Adipocyte (in vitro differentiated cells): ENCODE measurements around the gene FGB.

Experiments used
- DNase-seq: peaks from one replicate; pipeline ENCODE4 v3.0.0-alpha.2; 2015; ENCODE audit warnings: low read depth
- H3K27me3 ChIP-seq: replicated peaks from 2 replicates; pipeline ENCODE4 v1.7.0; 2013; ENCODE audit warnings: mild to moderate bottlenecking, low read length, moderate library complexity; ENCODE audit not compliant: control insufficient read depth, insufficient read depth
- H3K36me3 ChIP-seq: 2 replicates; pipeline ENCODE4 v1.7.0; 2013; ENCODE audit warnings: low read length, mild to moderate bottlenecking, moderate library complexity; ENCODE audit not compliant: control insufficient read depth, insufficient read depth, severe bottlenecking
- H3K4me1 ChIP-seq: 2 replicates; pipeline ENCODE4 v1.7.0; 2013; ENCODE audit warnings: mild to moderate bottlenecking, low read length, moderate library complexity; ENCODE audit not compliant: control insufficient read depth, insufficient read depth
- H3K4me3 ChIP-seq: 2 replicates; pipeline ENCODE4 v1.7.0; 2013; ENCODE audit warnings: mild to moderate bottlenecking, low read length, moderate library complexity
- H3K9ac ChIP-seq: 2 replicates; pipeline ENCODE4 v1.7.0; 2013; ENCODE audit warnings: mild to moderate bottlenecking, low read length, moderate library complexity
- H3K9me3 ChIP-seq: 2 replicates; pipeline ENCODE4 v1.7.0; 2013; ENCODE audit warnings: mild to moderate bottlenecking, low read length, moderate library complexity; ENCODE audit not compliant: control insufficient read depth

The FGB gene

GRCh38 chr4:154569028-154569427, 6.2 kb downstream of the FGB start:
- no peaks in the 10 kb centered on the region for H3K9me3 ChIP-seq
- H3K27me3 ChIP-seq = no peaks in the 10 kb centered on the region
- peak; percentile 44 for DNase-seq
- H3K9ac ChIP-seq = no peak overlapping the region
- no peaks in the 10 kb centered on the region for H3K36me3 ChIP-seq
- H3K4me1 ChIP-seq = no peaks in the 10 kb centered on the region
- no peak overlapping the region for H3K4me3 ChIP-seq

- H3K36me3 ChIP-seq = no peaks in the 10 kb centered on the region
- H3K27me3 ChIP-seq = no peaks in the 10 kb centered on the region
- no peak for DNase-seq
- no peaks in the 10 kb centered on the region for H3K4me1 ChIP-seq
- no peak overlapping the region for H3K9ac ChIP-seq
- no peak overlapping the region for H3K4me3 ChIP-seq
- no peaks in the 10 kb centered on the region for H3K9me3 ChIP-seq
Measured at GRCh38 chr4:154569584-154569983, 6.8 kb downstream of the FGB start.

GRCh38 chr4:154573190-154573870, 10.5 kb downstream of the FGB start:
- Histone ChIP-seq H3K4me3 (no peak overlapping the region), H3K36me3 (no peaks in the 10 kb centered on the region), H3K27me3 (no peaks in the 10 kb centered on the region), H3K9me3 (no peaks in the 10 kb centered on the region), H3K4me1 (no peaks in the 10 kb centered on the region), H3K9ac (no peak overlapping the region)
- no peak for DNase-seq

GRCh38 chr4:154574311-154574710, 11.5 kb downstream of the FGB start:
- no peaks in the 10 kb centered on the region for H3K9me3 ChIP-seq
- H3K4me1 ChIP-seq = no peaks in the 10 kb centered on the region
- no peak for DNase-seq
- no peaks in the 10 kb centered on the region for H3K36me3 ChIP-seq
- H3K27me3 ChIP-seq = no peaks in the 10 kb centered on the region
- H3K4me3 ChIP-seq = no peak overlapping the region
- H3K9ac ChIP-seq = no peak overlapping the region

- Histone ChIP-seq H3K9me3 (no peaks in the 10 kb centered on the region), H3K4me3 (no peak overlapping the region), H3K9ac (no peak overlapping the region), H3K36me3 (no peaks in the 10 kb centered on the region), H3K27me3 (no peaks in the 10 kb centered on the region), H3K4me1 (no peaks in the 10 kb centered on the region)
- peak; percentile 35 for DNase-seq
Measured at GRCh38 chr4:154577324-154577723, 14.5 kb downstream of the FGB start.

- H3K4me1 ChIP-seq = no peaks in the 10 kb centered on the region
- H3K9ac ChIP-seq = no peak overlapping the region
- H3K36me3 ChIP-seq = no peaks in the 10 kb centered on the region
- no peaks in the 10 kb centered on the region for H3K9me3 ChIP-seq
- H3K27me3 ChIP-seq = peaks cover under 1% of the 10 kb centered on the region
- no peak overlapping the region for H3K4me3 ChIP-seq
- DNase-seq = no peak
Measured at GRCh38 chr4:154578919-154579318, 16.1 kb downstream of the FGB start.

- no peaks in the 10 kb centered on the region for H3K36me3 ChIP-seq
- DNase-seq = no peak
- no peaks in the 10 kb centered on the region for H3K4me1 ChIP-seq
- H3K27me3 ChIP-seq = peaks cover 7% of the 10 kb centered on the region
- no peaks in the 10 kb centered on the region for H3K9me3 ChIP-seq
- no peak overlapping the region for H3K4me3 ChIP-seq
- no peak overlapping the region for H3K9ac ChIP-seq
Measured at GRCh38 chr4:154579927-154580326, 17.1 kb downstream of the FGB start.

GRCh38 chr4:154582723-154583122, 19.9 kb downstream of the FGB start:
- Histone ChIP-seq H3K36me3 (no peaks in the 10 kb centered on the region), H3K4me3 (no peak overlapping the region), H3K27me3 (peaks cover 11% of the 10 kb centered on the region), H3K9ac (no peak overlapping the region), H3K4me1 (no peaks in the 10 kb centered on the region), H3K9me3 (no peaks in the 10 kb centered on the region)
- DNase-seq = no peak

- Histone ChIP-seq H3K36me3 (no peaks in the 10 kb centered on the region), H3K4me3 (no peak overlapping the region), H3K9ac (no peak overlapping the region), H3K27me3 (peaks cover 15% of the 10 kb centered on the region), H3K4me1 (no peaks in the 10 kb centered on the region), H3K9me3 (no peaks in the 10 kb centered on the region)
- no peak for DNase-seq
Measured at GRCh38 chr4:154583230-154583629, 20.4 kb downstream of the FGB start.

GRCh38 chr4:154583677-154584076, 20.9 kb downstream of the FGB start:
- Histone ChIP-seq H3K9ac (no peak overlapping the region), H3K27me3 (peaks cover 19% of the 10 kb centered on the region), H3K9me3 (no peaks in the 10 kb centered on the region), H3K4me1 (no peaks in the 10 kb centered on the region), H3K36me3 (no peaks in the 10 kb centered on the region), H3K4me3 (no peak overlapping the region)
- DNase-seq = no peak

- Histone ChIP-seq H3K4me1 (no peaks in the 10 kb centered on the region), H3K9me3 (no peaks in the 10 kb centered on the region), H3K27me3 (peaks cover 25% of the 10 kb centered on the region), H3K9ac (no peak overlapping the region), H3K36me3 (no peaks in the 10 kb centered on the region), H3K4me3 (no peak overlapping the region)
- DNase-seq = no peak
Measured at GRCh38 chr4:154584259-154584658, 21.4 kb downstream of the FGB start.

- no peaks in the 10 kb centered on the region for H3K4me1 ChIP-seq
- no peak overlapping the region for H3K9ac ChIP-seq
- no peak for DNase-seq
- peaks cover 36% of the 10 kb centered on the region for H3K27me3 ChIP-seq
- no peaks in the 10 kb centered on the region for H3K36me3 ChIP-seq
- no peaks in the 10 kb centered on the region for H3K9me3 ChIP-seq
- H3K4me3 ChIP-seq = no peak overlapping the region
Measured at GRCh38 chr4:154585369-154586018, 22.7 kb downstream of the FGB start.
